H1 (cell line): ENCODE results near the gene ARF6. TPM values are rescaled to one million over a fixed set of nuclear protein-coding genes. Genes with fewer than 3 reads are reported as not detected.

Experiments
- CTCF ChIA-PET: fragments of 300-600 bp; sonication (Branson Sonifier 250); formaldehyde crosslinking; loops from one replicate; lab custom pipeline; 2021; ENCODE audit not compliant: partially characterized antibody; lab: Charles Lee
- POLR2A ChIA-PET: fragments of 300-600 bp; sonication (Branson Sonifier 250); formaldehyde crosslinking; loops from one replicate; lab custom pipeline; 2021; ENCODE audit warnings: inconsistent platforms; ENCODE audit not compliant: partially characterized antibody; lab: Charles Lee
- DNase-seq, 2 experiments: peaks; one replicate each; pipeline versions ENCODE4 v3.0.0 to v3.0.0-alpha.2; 2010 to 2022; ENCODE audit warnings: low spot score in 2 of 2, low read depth in 1 of 2, mixed read lengths in 1 of 2
- FAIRE-seq: peaks from 2 replicates; lab custom pipeline; 2011; peaks lifted over from hg19 to GRCh38; lab: Jason Lieb, UNC
- H2AFZ ChIP-seq: 2 replicates; pipeline ENCODE4 v1.8.1; 2012; ENCODE audit warnings: low read length, inconsistent platforms
- H2AK5ac ChIP-seq: 2 replicates; pipeline ENCODE4 v1.6.1; 2013; ENCODE audit warnings: low read depth, low read length
- H2BK120ac ChIP-seq: replicated peaks from 2 replicates; pipeline ENCODE3; 2013; ENCODE audit warnings: low read depth, low read length, inconsistent platforms
- H2BK12ac ChIP-seq: 2 replicates; pipeline ENCODE4 v1.6.1; 2013; ENCODE audit warnings: low read depth, low read length
- H2BK15ac ChIP-seq: 2 replicates; pipeline ENCODE4 v1.6.1; 2013; ENCODE audit warnings: low read length
- H2BK20ac ChIP-seq: 2 replicates; pipeline ENCODE4 v1.6.1; 2013; ENCODE audit warnings: low read length
- H2BK5ac ChIP-seq: 2 replicates; pipeline ENCODE4 v1.6.1; 2013; ENCODE audit warnings: low read depth, low read length
- H3K14ac ChIP-seq: 2 replicates; pipeline ENCODE4 v1.6.1; 2013; ENCODE audit warnings: inconsistent platforms; ENCODE audit not compliant: insufficient read length
- H3K18ac ChIP-seq: 2 replicates; pipeline ENCODE4 v1.6.1; 2013; ENCODE audit warnings: low read length; ENCODE audit errors: extremely low read depth
- H3K23ac ChIP-seq: 2 replicates; pipeline ENCODE4 v1.6.1; 2013; ENCODE audit warnings: inconsistent platforms; ENCODE audit not compliant: insufficient read length
- H3K23me2 ChIP-seq: 2 replicates; pipeline ENCODE4 v1.6.1; 2013; ENCODE audit warnings: low read depth, low read length
- H3K27ac ChIP-seq: 2 replicates; pipeline ENCODE4 v1.6.1; 2011; ENCODE audit warnings: low read depth, low read length, inconsistent platforms
- H3K27me3 ChIP-seq, 4 experiments: replicated peaks in 1 of 4; 1 replicate in 1 of 4; 2 replicates in 3 of 4; pipeline versions ENCODE4 v1.6.1 to v1.8.1; 2011 to 2013; ENCODE audit warnings: low read length in 3 of 4, mild to moderate bottlenecking in 3 of 4, inconsistent platforms in 2 of 4, mixed read lengths in 2 of 4, moderate library complexity in 1 of 4; ENCODE audit not compliant: control insufficient read depth in 3 of 4, insufficient read depth in 3 of 4; ENCODE audit errors: extremely low read depth in 1 of 4
- H3K36me3 ChIP-seq, 4 experiments: 2 replicates each; pipeline versions ENCODE4 v1.6.1 to v1.8.1; 2011 to 2013; ENCODE audit warnings: mild to moderate bottlenecking in 4 of 4, low read length in 3 of 4, moderate library complexity in 2 of 4, control low read depth in 1 of 4, inconsistent platforms in 1 of 4; ENCODE audit not compliant: insufficient read depth in 4 of 4, control insufficient read depth in 2 of 4
- H3K4ac ChIP-seq: replicated peaks from 2 replicates; pipeline ENCODE3; 2013; ENCODE audit warnings: low read length, low read depth, mixed read lengths, inconsistent platforms; ENCODE audit not compliant: insufficient read length
- H3K4me1 ChIP-seq, 4 experiments: replicated peaks in 1 of 4; 1 replicate in 1 of 4; 2 replicates in 3 of 4; pipeline versions ENCODE4 v1.6.1 to v1.8.1; 2011 to 2013; ENCODE audit warnings: low read length in 3 of 4, inconsistent platforms in 2 of 4, mixed read lengths in 1 of 4; ENCODE audit not compliant: insufficient read depth in 4 of 4, control insufficient read depth in 3 of 4
- H3K4me2 ChIP-seq, 2 experiments: 2 replicates each; pipeline versions ENCODE4 v1.6.1 to v1.8.1; 2011 to 2013; ENCODE audit warnings: low read depth in 2 of 2, low read length in 2 of 2, control low read depth in 1 of 2, inconsistent platforms in 1 of 2, mild to moderate bottlenecking in 1 of 2; ENCODE audit not compliant: insufficient read depth in 1 of 2
- H3K4me3 ChIP-seq, 4 experiments: fragments of 200-600, 300-600 bp in 1 of 4; sonication (generic), shearing (Covaris generic), sonication (Bioruptor Twin) in 1 of 4; 2 replicates each; pipeline versions ENCODE4 v1.5.1 to v1.8.1; 2011 to 2016; ENCODE audit warnings: low read length in 4 of 4, low read depth in 3 of 4, control low read depth in 2 of 4, inconsistent platforms in 2 of 4, mild to moderate bottlenecking in 2 of 4, mixed read lengths in 1 of 4, moderate library complexity in 1 of 4; ENCODE audit not compliant: insufficient read depth in 2 of 4; ENCODE audit errors: extremely low read depth in 1 of 4
- H3K56ac ChIP-seq: replicated peaks from 2 replicates; pipeline ENCODE3; 2013; ENCODE audit warnings: low read depth, mild to moderate bottlenecking, mixed read lengths, low read length, inconsistent platforms; ENCODE audit not compliant: insufficient read length
- H3K79me1 ChIP-seq: 2 replicates; pipeline ENCODE4 v1.6.1; 2013; ENCODE audit warnings: low read depth, low read length, control low read depth
- H3K79me2 ChIP-seq, 2 experiments: 2 replicates each; pipeline versions ENCODE4 v1.6.1 to v1.8.1; 2012 to 2013; ENCODE audit warnings: low read length in 2 of 2, mild to moderate bottlenecking in 2 of 2, inconsistent platforms in 1 of 2; ENCODE audit not compliant: insufficient read depth in 2 of 2, control insufficient read depth in 1 of 2
- H3K9ac ChIP-seq, 4 experiments: replicated peaks in 1 of 4; 1 replicate in 1 of 4; 2 replicates in 3 of 4; pipeline versions ENCODE4 v1.6.1 to v1.8.1; 2011 to 2013; ENCODE audit warnings: low read depth in 3 of 4, low read length in 3 of 4, control low read depth in 2 of 4, mild to moderate bottlenecking in 2 of 4, moderate library complexity in 2 of 4, inconsistent platforms in 1 of 4; ENCODE audit errors: extremely low read depth in 1 of 4
- H3K9me3 ChIP-seq, 2 experiments: 2 replicates each; pipeline versions ENCODE4 v1.6.1 to v1.8.1; 2012 to 2013; ENCODE audit warnings: mild to moderate bottlenecking in 2 of 2, moderate library complexity in 2 of 2, control low read depth in 1 of 2, inconsistent platforms in 1 of 2, low read depth in 1 of 2, low read length in 1 of 2, mixed read lengths in 1 of 2; ENCODE audit not compliant: insufficient read depth in 2 of 2
- H4K20me1 ChIP-seq, 2 experiments: replicated peaks in 1 of 2; 2 replicates each; pipeline versions ENCODE3 to v1.8.1; 2011 to 2013; ENCODE audit warnings: inconsistent platforms in 2 of 2, low read length in 2 of 2, mild to moderate bottlenecking in 1 of 2; ENCODE audit not compliant: insufficient read depth in 2 of 2, control insufficient read depth in 1 of 2
- H4K5ac ChIP-seq: 2 replicates; pipeline ENCODE4 v1.6.1; 2013; ENCODE audit warnings: low read length, low read depth, mixed read lengths, inconsistent platforms; ENCODE audit not compliant: insufficient read length
- H4K8ac ChIP-seq: 2 replicates; pipeline ENCODE4 v1.8.0; 2013; ENCODE audit warnings: mild to moderate bottlenecking, moderate library complexity, low read length, inconsistent platforms; ENCODE audit not compliant: insufficient read depth; ENCODE audit errors: extremely low read depth
- H4K91ac ChIP-seq: replicated peaks from 2 replicates; pipeline ENCODE3; 2013; ENCODE audit warnings: low read length, mixed read lengths, inconsistent platforms; ENCODE audit not compliant: insufficient read length
- BCL11A ChIP-seq, 2 experiments: IDR thresholded peaks; one replicate each; pipeline ENCODE4 v1.6.1; 2011; ENCODE audit warnings: low read depth in 2 of 2, low read length in 2 of 2, mild to moderate bottlenecking in 2 of 2
- CTBP2 ChIP-seq: IDR thresholded peaks from 2 replicates; pipeline ENCODE4 v1.7.0; 2011; ENCODE audit warnings: borderline replicate concordance, mild to moderate bottlenecking, moderate library complexity, mixed read lengths, low read length; ENCODE audit not compliant: insufficient read depth, insufficient read length
- JUND ChIP-seq: IDR thresholded peaks from 2 replicates; pipeline ENCODE4 v1.6.1; 2011; ENCODE audit warnings: mild to moderate bottlenecking, improper control_type of control experiment, low read length
- KDM4A ChIP-seq: IDR thresholded peaks from one replicate; pipeline ENCODE4 v1.7.1; 2012; ENCODE audit warnings: low read depth, mild to moderate bottlenecking, moderate library complexity, low read length, inconsistent platforms; ENCODE audit not compliant: severe bottlenecking
- WGBS, 2 experiments: shearing (Covaris generic) in 1 of 2; methylation state at CpG; one replicate each; pipeline versions ENCODE4 v1.1.6 to v1.1.7; 2013 to 2015; ENCODE audit warnings: low lambda C conversion rate in 2 of 2, mixed read lengths in 2 of 2, inconsistent platforms in 1 of 2, low coverage in 1 of 2, missing lambda C conversion rate in 1 of 2; ENCODE audit not compliant: insufficient replicate concordance in 2 of 2, insufficient coverage in 1 of 2, insufficient read length in 1 of 2; ENCODE audit errors: extremely low coverage in 1 of 2, missing lambda C conversion rate in 1 of 2; 5-methylcytosine and 5-hydroxymethylcytosine counted together
- polyA plus RNA-seq, 7 experiments: library from polyadenylated mRNA; depleted of rRNA in 3 of 7; stranded (reverse) in 5 of 7; unstranded in 2 of 7; fragments of >200 nt in 5 of 7; fragments of 200-250 nt in 2 of 7; gene quantifications; 1 replicate in 5 of 7; 2 replicates in 1 of 7; 4 replicates in 1 of 7; pipeline versions ENCODE4 v1.2.1 to v1.2.3, GENCODE V29; 2011 to 2013; ENCODE audit warnings: missing spikeins in 2 of 7, mixed read lengths in 2 of 7
- total RNA-seq: library from RNA; stranded (reverse); fragmentation: NEBNext Ultra II Directional; extraction: Animal tissue kit (Norgen Biotek cat#: 25700); gene quantifications from 2 replicates; pipeline ENCODE4 v1.2.1, GENCODE V29; 2021

ARF6 gene
- total and polyA plus RNA-seq, 2 of the 8 experiments (the other 6 are each of a cell fraction or from before 2014, with no cell fraction given), result 17.2 to 56.7 TPM

GRCh38 chr14:49896966-49897365 is 4.1 kb downstream of the ARF6 start:
- Histone ChIP-seq H2BK15ac (no peak overlapping the region), H2AK5ac (no peak overlapping the region), H3K14ac (no peak overlapping the region), H2BK120ac (no peak overlapping the region), H4K91ac (no peak overlapping the region), H3K4me1 (no peaks in the 10 kb centered on the region; a peak in 2 of 7 replicates), H3K18ac (no peak overlapping the region), H3K56ac (no peak overlapping the region), H3K9me3 (no peaks in the 10 kb centered on the region), H3K27ac (no peak overlapping the region), H3K79me2 (peaks cover 8 to 49% of the 10 kb centered on the region in 2 experiments), H3K23me2 (peaks cover 3% of the 10 kb centered on the region; the same call in 1 of the 2 replicates), H3K4ac (no peak overlapping the region), H3K27me3 (no peaks in the 10 kb centered on the region), H4K5ac (no peak overlapping the region), H3K4me2 (no peak overlapping the region), H2BK5ac (no peak overlapping the region), H2BK20ac (no peak overlapping the region), H3K9ac (no peak overlapping the region), H2AFZ (no peak overlapping the region), H3K79me1 (no peaks in the 10 kb centered on the region), H2BK12ac (no peak overlapping the region), H3K4me3 (no peak overlapping the region), H3K23ac (no peak overlapping the region), H4K20me1 (peaks cover 8 to 14% of the 10 kb centered on the region in 2 experiments), H3K36me3 (peaks cover 0 to 17% (median 0%) of the 10 kb centered on the region in 4 experiments; a peak in 1 of 8 replicates), H4K8ac (no peak overlapping the region)
- POLR2A ChIA-PET, result no interaction called here
- 95% methylated on average over 5 of the region's 5 CpGs; no CpG with 5 or more reads in 1 of the 2 experiments for WGBS, 2 experiments
- FAIRE-seq (no peak), DNase-seq (no peak)
- CTCF ChIA-PET, result no interaction called here
- no peak for TF ChIP-seq BCL11A (IDR thresholded peaks at IDR 0.05; ENCODE audit: low read depth in 2 of 2, low read length in 2 of 2)
- no peak for TF ChIP-seq KDM4A
- TF ChIP-seq JUND, result no peak
- no peak for TF ChIP-seq CTBP2
